ENCODE results near the gene HMCN2.

Gene HMCN2

DNA sequence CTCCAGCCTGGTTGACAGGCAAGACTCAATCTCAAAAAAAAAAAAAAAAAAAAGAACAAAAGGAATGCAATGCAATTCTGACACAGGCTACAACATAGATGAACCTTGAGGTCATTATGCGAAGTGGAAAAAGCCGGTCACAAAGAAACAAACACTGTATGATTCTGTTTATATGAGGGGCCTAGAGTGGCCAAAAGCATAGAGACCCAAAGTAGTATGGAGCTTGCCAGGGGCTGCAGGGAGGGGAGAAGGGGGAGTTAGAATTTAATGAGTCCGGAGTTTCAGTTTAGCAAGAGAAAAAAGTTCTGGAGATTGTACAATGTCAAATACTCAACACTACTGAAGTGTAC, 146.0 kb downstream of the HMCN2 start:
- DNase-seq, result no peak

DNA sequence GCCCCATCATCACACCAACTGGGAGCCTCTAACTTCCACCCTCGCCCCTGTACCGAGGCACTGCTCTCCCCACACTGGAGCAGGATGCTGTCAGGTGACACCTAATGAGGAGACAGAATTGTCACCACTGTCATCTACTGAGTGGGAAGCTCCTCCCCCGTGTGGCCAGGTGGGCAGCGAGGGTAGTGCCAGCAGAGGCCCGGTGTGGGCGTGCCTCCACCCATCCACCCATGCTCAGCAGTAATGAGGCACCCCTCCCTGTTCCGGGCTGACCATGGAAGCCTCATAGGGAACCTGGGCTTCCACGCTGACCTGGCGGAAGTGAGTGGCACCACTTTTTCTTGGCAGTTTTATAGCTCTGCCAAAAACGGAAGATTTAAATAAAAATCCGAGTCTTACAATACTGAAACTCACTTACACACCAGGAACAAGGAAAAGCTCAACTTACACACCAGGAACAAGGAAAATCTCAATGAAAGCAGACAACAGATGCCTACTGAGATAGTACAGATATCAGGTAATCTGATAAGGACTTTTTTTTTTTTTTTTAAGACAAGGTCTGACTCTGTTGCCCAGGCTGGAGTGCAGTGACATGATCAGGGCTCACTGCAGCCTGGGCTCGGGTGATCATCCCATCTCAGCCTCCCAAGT, 148.6 kb downstream of the HMCN2 start:
- DNase-seq, result no peak

GRCh38 chr9:130414910-130415746, 149.6 kb downstream of the HMCN2 start:
- no peak for DNase-seq

DNA sequence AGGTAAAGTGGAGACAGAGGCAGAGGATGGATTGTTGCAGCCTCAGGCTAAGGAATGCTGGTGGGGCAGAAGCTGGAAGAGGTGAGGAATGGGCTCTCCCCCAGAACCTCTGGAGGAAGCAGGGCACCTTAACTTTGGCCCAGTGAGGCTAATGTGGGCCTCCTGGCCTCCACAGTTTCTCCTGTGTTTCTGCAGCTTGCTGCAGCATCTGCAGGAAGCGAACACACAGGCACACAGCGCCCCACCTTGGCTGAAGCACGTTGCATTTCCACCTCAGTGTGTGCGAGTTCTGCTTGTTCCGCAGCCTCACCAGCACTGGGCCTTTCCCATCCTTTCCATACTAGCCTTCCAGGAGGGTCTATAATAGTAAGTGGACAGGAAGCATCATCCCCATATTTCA, 152.0 kb downstream of the HMCN2 start:
- DNase-seq, result no peak

GRCh38 chr9:130418776-130419175, 153.2 kb downstream of the HMCN2 start:
- no peak for DNase-seq

DNA sequence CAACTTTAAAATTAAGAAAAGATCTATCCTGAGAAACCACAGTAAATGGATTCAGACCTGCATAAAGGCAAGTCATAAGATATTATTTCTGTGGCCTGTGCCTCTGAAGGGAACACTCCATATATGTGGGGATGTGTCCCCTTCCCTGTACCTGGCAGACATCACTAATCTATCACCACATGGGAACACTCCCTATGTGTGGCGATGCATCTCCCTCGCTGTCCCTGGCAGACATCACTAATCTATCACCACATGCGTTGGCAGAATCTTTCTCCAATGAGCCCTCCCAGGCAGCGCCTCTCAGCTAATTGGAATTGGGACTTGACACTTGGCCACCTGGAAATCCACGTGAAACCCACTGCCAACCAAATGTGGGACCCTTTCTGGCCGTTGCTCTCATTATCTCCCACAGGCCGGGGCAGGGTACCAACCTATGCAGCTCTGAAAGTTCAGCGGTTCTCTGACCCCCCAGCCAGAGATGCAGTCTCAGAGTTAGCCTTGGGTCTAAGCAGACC, 154.0 kb downstream of the HMCN2 start:
- no peak for DNase-seq

DNA sequence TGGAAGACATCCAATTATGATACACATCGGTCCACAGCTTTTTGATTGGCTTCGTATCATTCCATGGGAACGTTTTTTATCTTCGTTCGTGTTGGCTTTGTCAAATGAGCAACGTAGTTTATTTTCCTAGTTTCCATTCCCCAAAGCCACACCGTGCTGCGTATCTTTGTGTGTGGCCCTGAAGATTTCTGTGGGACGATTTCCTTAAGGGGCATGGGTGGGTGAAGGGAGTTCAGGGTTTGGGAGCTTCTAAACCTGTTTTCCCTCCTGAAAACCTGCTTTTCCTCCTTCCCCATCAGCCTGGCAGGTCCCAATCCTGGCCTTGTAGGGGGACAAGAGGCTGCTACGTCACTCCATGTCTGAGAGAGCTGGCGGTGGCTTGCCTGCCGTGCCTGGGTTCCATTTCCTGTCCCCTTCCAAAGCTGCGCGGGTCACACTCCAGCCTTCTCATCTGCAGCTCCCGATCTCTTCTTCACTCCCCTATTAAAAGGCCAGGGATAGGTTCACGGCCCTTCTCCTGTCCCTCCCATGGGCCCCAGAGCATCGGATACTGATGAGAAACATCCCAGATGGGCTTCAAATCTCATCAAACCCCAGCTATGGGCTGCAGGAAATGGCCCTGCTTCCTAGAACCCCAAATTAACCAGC, 155.7 kb downstream of the HMCN2 start:
- no peak for DNase-seq

DNA sequence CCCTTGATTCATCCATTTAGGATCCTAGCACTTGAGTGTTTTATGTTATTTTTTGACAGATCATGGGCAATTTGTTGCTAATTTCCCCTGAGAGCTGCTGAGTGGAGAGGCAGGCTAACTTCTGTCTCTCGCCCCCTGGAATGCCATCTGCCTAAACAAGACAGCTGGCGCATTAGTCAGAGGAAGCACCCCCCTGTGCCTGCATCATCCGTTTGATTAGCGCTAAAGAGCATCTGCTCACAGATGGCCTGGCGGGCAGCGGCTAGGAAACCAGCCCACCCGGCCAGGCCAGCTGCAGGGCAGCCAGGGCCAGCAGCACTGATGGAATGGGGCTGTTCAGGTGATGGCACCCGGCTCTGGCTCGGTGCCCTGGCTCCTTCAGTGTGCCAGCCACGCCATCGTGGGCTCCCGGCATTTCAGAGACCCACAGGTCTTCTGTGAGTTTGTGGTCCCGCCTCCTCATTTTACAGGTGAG, 156.3 kb downstream of the HMCN2 start:
- peak in 4 of 51 donors; percentile 11 to 60 (median 18) for DNase-seq

DNA sequence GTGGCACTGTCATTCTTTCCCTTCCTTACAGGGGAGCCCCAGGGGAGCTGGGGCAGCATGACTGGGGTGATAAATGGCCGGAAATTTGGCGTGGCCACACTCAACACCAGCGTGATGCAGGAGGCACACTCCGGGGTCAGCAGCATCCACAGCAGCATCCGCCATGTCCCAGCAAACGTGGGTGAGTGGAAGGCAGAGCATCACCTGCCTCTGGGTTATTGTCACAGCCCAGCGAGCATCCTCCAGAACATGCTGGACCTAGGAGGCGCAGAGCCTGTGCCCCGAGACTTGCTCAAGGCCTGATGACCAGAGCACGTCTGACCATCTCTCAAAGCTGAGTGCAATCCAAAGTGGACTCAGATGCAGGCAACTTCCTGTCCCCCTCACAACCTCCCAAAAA, 157.0 kb downstream of the HMCN2 start:
- DNase-seq, result no peak

DNA sequence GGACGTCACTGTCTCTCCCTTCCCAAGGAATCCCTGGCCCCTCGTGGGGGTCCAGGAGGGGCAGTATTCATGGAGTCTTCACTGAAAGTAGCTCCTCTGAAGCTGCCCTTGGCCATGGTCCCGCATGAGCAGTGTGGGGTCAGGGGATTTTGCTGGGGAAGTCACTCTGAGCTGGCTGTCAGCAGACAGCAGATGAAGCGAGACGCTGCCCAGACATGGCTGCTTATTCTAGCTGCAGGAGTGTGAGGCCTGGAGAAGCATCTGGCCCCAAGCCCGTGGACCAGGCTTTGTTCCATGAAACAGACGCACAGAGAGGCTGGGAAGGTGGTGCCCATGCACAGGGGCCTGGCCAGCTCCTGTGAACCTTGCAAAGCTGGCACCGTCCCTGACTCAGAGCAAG, 157.7 kb downstream of the HMCN2 start:
- DNase-seq, result no peak

GRCh38 chr9:130424595-130425454, 159.3 kb downstream of the HMCN2 start:
- DNase-seq, result no peak

GRCh38 chr9:130425741-130426466, 160.3 kb downstream of the HMCN2 start:
- no peak for DNase-seq

DNA sequence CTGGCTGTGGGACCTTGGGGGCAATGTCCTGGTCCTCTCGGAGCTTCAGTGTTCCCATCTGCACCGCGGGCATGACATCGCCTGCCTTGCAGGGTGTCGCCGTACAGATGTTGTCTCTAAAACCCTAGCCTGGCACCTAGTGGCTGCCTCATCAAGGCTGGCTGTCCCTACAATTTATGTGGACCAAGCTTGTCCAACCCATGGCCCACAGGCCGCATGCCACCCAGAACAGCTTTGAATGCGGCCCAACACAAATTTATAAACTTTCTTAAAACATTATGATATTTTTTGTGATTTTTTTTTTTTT, 160.9 kb downstream of the HMCN2 start:
- no peak for DNase-seq

GRCh38 chr9:130426883-130427282, 161.3 kb downstream of the HMCN2 start:
- no peak for DNase-seq

DNA sequence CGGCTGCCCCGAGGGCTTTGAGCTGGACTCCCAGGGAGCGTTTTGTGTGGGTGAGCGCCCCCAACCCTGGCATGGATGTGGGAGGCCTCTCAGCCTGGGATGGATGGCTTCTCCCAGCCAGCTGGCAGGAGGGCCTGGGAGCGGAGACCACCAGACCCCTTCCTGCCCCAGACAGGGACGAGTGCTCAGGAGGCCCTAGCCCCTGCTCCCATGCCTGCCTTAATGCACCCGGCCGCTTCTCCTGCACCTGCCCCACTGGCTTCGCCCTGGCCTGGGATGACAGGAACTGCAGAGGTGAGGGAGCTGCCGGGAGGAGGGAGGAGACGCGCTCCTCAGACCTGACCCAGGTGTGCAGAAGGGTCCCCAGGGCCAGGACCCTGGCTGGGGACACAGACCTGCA, 161.8 kb downstream of the HMCN2 start:
- DNase-seq, result no peak

- DNase-seq, result no peak
These were observed 162.6 kb downstream of the HMCN2 start for GRCh38 chr9:130428086-130428665.

DNA sequence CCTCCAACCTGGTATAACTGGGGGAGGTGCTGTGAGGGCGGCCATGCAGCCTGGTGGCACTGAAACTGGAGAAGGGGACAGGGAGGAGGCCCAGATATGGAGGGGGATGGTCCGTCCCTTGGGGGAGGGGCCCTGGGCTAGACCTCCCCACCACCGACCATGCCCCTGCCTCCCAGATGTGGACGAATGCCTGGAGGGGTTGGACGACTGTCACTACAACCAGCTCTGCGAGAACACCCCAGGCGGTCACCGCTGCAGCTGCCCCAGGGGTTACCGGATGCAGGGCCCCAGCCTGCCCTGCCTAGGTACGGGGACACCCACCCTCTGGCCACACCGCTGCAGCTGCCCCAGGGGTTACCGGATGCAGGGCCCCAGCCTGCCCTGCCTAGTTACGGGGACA, 163.8 kb downstream of the HMCN2 start:
- no peak for DNase-seq

DNA sequence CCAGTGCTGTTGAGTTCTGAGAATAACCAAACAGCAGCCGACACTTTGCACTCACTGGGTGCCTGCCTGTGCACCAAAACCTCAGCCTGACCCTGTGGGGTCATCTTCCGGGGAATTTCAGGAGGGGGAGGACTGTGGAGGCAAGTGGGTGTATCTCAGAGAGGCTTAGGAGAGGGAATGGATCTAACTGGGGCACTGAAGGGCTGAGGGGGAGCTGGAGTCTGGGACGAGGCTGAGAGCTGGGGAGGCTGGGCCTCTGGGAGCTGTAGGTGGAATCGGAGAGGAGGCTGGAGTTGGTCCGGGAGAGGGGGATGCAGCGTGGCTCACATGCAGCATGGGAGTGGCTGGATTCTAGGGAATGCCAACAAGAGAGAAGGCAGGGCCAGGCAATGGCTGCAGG, 164.3 kb downstream of the HMCN2 start:
- DNase-seq, result no peak

- no peak for DNase-seq
These were observed 164.7 kb downstream of the HMCN2 start for GRCh38 chr9:130430232-130430631.

- DNase-seq, result no peak
These were observed 165.4 kb downstream of the HMCN2 start for GRCh38 chr9:130430734-130431535.
